ENCODE results near the gene SLC22A2. TPM values are rescaled to one million over a fixed set of nuclear protein-coding genes. Genes with fewer than 3 reads are reported as not detected.

SLC22A2 gene
- total RNA-seq, 2 experiments from 2014 or later = not detected

GRCh38 chr6:160190081-160190480 is 68.5 kb downstream of the SLC22A2 start:
- no peak overlapping the region for H2AFZ ChIP-seq (ENCODE audit: low read length)
- BruUV-seq (replicated peaks) = no TSS peak
- no peaks in the 10 kb centered on the region for H3K4me1 ChIP-seq (ENCODE audit: insufficient read depth, low read length, poor library complexity, severe bottlenecking)
- no peak for DNase-seq (ENCODE audit: low spot score)
- intact Hi-C loops (cut with micrococcal nuclease; ENCODE audit: unreplicated experiment) = no loop called here
- no peak overlapping the region for H3K4me2 ChIP-seq (ENCODE audit: low read length)
- H3K9me3 ChIP-seq (ENCODE audit: low read length) = peaks cover 5% of the 10 kb centered on the region; the same call in 1 of the 2 replicates
- H3K9me2 ChIP-seq (ENCODE audit: insufficient read depth, low read length) = no peaks in the 10 kb centered on the region
- CTCF ChIA-PET (ENCODE audit: unreplicated experiment) = no interaction called here
- no peak for TF ChIP-seq CTCF (conservative IDR thresholded peaks at IDR 0.05; ENCODE audit: low read length)
- no peak for TF ChIP-seq EZH2phosphoT487 (IDR thresholded peaks at IDR 0.05; ENCODE audit: borderline replicate concordance, low read depth, low read length)
- no peak overlapping the region for H3K27ac ChIP-seq (ENCODE audit: low read depth, low read length, poor library complexity, severe bottlenecking)
- H4K20me1 ChIP-seq (ENCODE audit: insufficient read depth, low read length) = no peaks in the 10 kb centered on the region
- H3K36me3 ChIP-seq (ENCODE audit: insufficient read depth, low read length) = no peaks in the 10 kb centered on the region
- POLR2A ChIA-PET = interaction anchor here (0.6 kb wide), 1 partner anchor 561 kb away, joined by 3 read pairs; no protein-coding TSS in a partner anchor
- no peak overlapping the region for H3K4me3 ChIP-seq (ENCODE audit: low read depth, low read length, poor library complexity, severe bottlenecking)
- no peaks in the 10 kb centered on the region for H3K79me2 ChIP-seq (ENCODE audit: insufficient read depth, low read depth, low read length)

- no peak for DNase-seq (ENCODE audit: low spot score)
- CTCF ChIA-PET (ENCODE audit: unreplicated experiment) = no interaction called here
- Histone ChIP-seq H3K9me3 (ENCODE audit: low read length) (no peaks in the 10 kb centered on the region; the same call in 1 of the 2 replicates), H3K4me1 (ENCODE audit: insufficient read depth, low read length, poor library complexity, severe bottlenecking) (no peaks in the 10 kb centered on the region), H4K20me1 (ENCODE audit: insufficient read depth, low read length) (no peaks in the 10 kb centered on the region), H3K27ac (ENCODE audit: low read depth, low read length, poor library complexity, severe bottlenecking) (no peak overlapping the region), H3K36me3 (ENCODE audit: insufficient read depth, low read length) (no peaks in the 10 kb centered on the region), H3K4me2 (ENCODE audit: low read length) (no peak overlapping the region), H3K79me2 (ENCODE audit: insufficient read depth, low read depth, low read length) (no peaks in the 10 kb centered on the region), H3K4me3 (ENCODE audit: low read depth, low read length, poor library complexity, severe bottlenecking) (no peak overlapping the region), H2AFZ (ENCODE audit: low read length) (no peak overlapping the region), H3K9me2 (ENCODE audit: insufficient read depth, low read length) (no peaks in the 10 kb centered on the region)
- TF ChIP-seq EZH2phosphoT487 (IDR thresholded peaks at IDR 0.05; ENCODE audit: borderline replicate concordance, low read depth, low read length) (no peak), CTCF (conservative IDR thresholded peaks at IDR 0.05; ENCODE audit: low read length) (no peak)
- intact Hi-C loops (cut with micrococcal nuclease; ENCODE audit: unreplicated experiment) = no loop called here
- BruUV-seq (replicated peaks) = no TSS peak
- POLR2A ChIA-PET = no interaction called here
Observed at GRCh38 chr6:160188773-160189172, 69.8 kb downstream of the SLC22A2 start.

- H3K4me1 ChIP-seq (ENCODE audit: insufficient read depth, low read length, poor library complexity, severe bottlenecking) = no peaks in the 10 kb centered on the region
- no peaks in the 10 kb centered on the region for H3K9me3 ChIP-seq (ENCODE audit: low read length)
- no peaks in the 10 kb centered on the region for H3K9me2 ChIP-seq (ENCODE audit: insufficient read depth, low read length)
- H4K20me1 ChIP-seq (ENCODE audit: insufficient read depth, low read length) = no peaks in the 10 kb centered on the region
- POLR2A ChIA-PET = no interaction called here
- no peaks in the 10 kb centered on the region for H3K36me3 ChIP-seq (ENCODE audit: insufficient read depth, low read length)
- no TSS peak for BruUV-seq (replicated peaks)
- no peak for TF ChIP-seq EZH2phosphoT487 (IDR thresholded peaks at IDR 0.05; ENCODE audit: borderline replicate concordance, low read depth, low read length)
- TF ChIP-seq CTCF (conservative IDR thresholded peaks at IDR 0.05; ENCODE audit: low read length) = no peak
- no peaks in the 10 kb centered on the region for H3K79me2 ChIP-seq (ENCODE audit: insufficient read depth, low read depth, low read length)
- H3K27ac ChIP-seq (ENCODE audit: low read depth, low read length, poor library complexity, severe bottlenecking) = no peak overlapping the region
- H3K4me3 ChIP-seq (ENCODE audit: low read depth, low read length, poor library complexity, severe bottlenecking) = no peak overlapping the region
- intact Hi-C loops (cut with micrococcal nuclease; ENCODE audit: unreplicated experiment) = no loop called here
- no peak for DNase-seq (ENCODE audit: low spot score)
- no peak overlapping the region for H2AFZ ChIP-seq (ENCODE audit: low read length)
- CTCF ChIA-PET (ENCODE audit: unreplicated experiment) = no interaction called here
- H3K4me2 ChIP-seq (ENCODE audit: low read length) = no peak overlapping the region
Observed at GRCh38 chr6:160180706-160181105, 77.9 kb downstream of the SLC22A2 start.

Data from OCI-LY7 (cell line).